ENCODE measurements around the gene F13B. TPM values are rescaled to one million over a fixed set of nuclear protein-coding genes. Genes with fewer than 3 reads are reported as not detected.

Gene F13B, protein sequence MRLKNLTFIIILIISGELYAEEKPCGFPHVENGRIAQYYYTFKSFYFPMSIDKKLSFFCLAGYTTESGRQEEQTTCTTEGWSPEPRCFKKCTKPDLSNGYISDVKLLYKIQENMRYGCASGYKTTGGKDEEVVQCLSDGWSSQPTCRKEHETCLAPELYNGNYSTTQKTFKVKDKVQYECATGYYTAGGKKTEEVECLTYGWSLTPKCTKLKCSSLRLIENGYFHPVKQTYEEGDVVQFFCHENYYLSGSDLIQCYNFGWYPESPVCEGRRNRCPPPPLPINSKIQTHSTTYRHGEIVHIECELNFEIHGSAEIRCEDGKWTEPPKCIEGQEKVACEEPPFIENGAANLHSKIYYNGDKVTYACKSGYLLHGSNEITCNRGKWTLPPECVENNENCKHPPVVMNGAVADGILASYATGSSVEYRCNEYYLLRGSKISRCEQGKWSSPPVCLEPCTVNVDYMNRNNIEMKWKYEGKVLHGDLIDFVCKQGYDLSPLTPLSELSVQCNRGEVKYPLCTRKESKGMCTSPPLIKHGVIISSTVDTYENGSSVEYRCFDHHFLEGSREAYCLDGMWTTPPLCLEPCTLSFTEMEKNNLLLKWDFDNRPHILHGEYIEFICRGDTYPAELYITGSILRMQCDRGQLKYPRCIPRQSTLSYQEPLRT
- total RNA-seq: not detected

GRCh38 chr1:197066719-197067456, at the start of gene F13B:
Gene F13B, minus strand, starts transcription at chr1:197067260. Its CDS starts 37 bp downstream, at chr1:197067223.

Other genes starting within 250 kb of the F13B start
- gene CFHR1, start 247.5 kb downstream of the F13B start, total RNA-seq: not detected
- gene CFHR4, start 179.2 kb downstream of the F13B start, total RNA-seq: not detected
- not detected for gene CFHR2, start 123.5 kb downstream of the F13B start, total RNA-seq
- not detected for gene CFHR5, start 89.7 kb downstream of the F13B start, total RNA-seq
- 20.5 TPM for gene ASPM, start 79.4 kb upstream of the F13B start, total RNA-seq
- 50.0 TPM for gene ZBTB41, start 134.0 kb upstream of the F13B start, total RNA-seq
- 184 TPM for gene CRB1, start 201.0 kb upstream of the F13B start, total RNA-seq

All from camera-type eye (tissue), 1 donor.